Esophagus muscularis mucosa (tissue), 4 donors: Measurements from ENCODE around the gene HPD. TPM values are rescaled to one million over a fixed set of nuclear protein-coding genes. Genes with fewer than 3 reads are reported as not detected.

Experiments
- DNase-seq: peaks from one replicate; pipeline ENCODE4 v3.0.0-alpha.2; 2017; ENCODE audit errors: extremely low spot score
- H3K27ac ChIP-seq, 4 donors: fragments of 200-600 bp; sonication (generic); replicated peaks in 1 of 4; 1 replicate in 3 of 4; 2 replicates in 1 of 4; pipeline ENCODE4 v1.5.1; 2016 to 2019; ENCODE audit warnings: mild to moderate bottlenecking in 1 of 4
- H3K27me3 ChIP-seq, 4 donors: fragments of 200-600 bp; sonication (generic); one replicate each; pipeline versions ENCODE4 v1.5.1 to v1.6.0; 2016 to 2019
- H3K36me3 ChIP-seq, 4 donors: fragments of 200-600 bp; sonication (generic); one replicate each; pipeline ENCODE4 v1.5.1; 2016 to 2019
- H3K4me1 ChIP-seq, 4 donors: fragments of 200-600 bp; sonication (generic); one replicate each; pipeline ENCODE4 v1.5.1; 2016 to 2019
- H3K4me3 ChIP-seq, 4 donors: fragments of 200-600 bp; sonication (generic); 1 replicate in 2 of 4; 2 replicates in 2 of 4; pipeline ENCODE4 v1.5.1; 2016 to 2019; ENCODE audit warnings: mild to moderate bottlenecking in 4 of 4, moderate library complexity in 1 of 4
- H3K9me3 ChIP-seq, 4 donors: fragments of 200-600 bp; sonication (generic); 1 replicate in 3 of 4; 2 replicates in 1 of 4; pipeline ENCODE4 v1.5.1; 2016 to 2019
- EP300 ChIP-seq: sonication (generic); formaldehyde crosslinking; IDR thresholded peaks from one replicate; pipeline ENCODE4 v1.6.1; 2017; ENCODE audit warnings: antibody characterized with exemption
- POLR2A ChIP-seq: fragments of 450-650 bp; IDR thresholded peaks from one replicate; pipeline ENCODE4 v1.6.1; 2017; ENCODE audit warnings: antibody characterized with exemption, moderate library complexity, mild to moderate bottlenecking, low read depth
- POLR2AphosphoS5 ChIP-seq, 2 donors: sonication (generic); formaldehyde crosslinking; IDR thresholded peaks; one replicate each; pipeline ENCODE4 v1.6.1; 2017; ENCODE audit warnings: antibody characterized with exemption in 2 of 2
- WGBS: methylation state at CpG from one replicate; pipeline ENCODE4 v1.1.5; 2018; 5-methylcytosine and 5-hydroxymethylcytosine counted together
- intact Hi-C: fragments of 100-400 bp; cut with DNase I; formaldehyde crosslinking; loops from one replicate; pipeline ENCODE4 v1.15.1; 2023
- total RNA-seq, 4 donors: library from RNA; depleted of rRNA; stranded (reverse); fragments of >200 nt; gene quantifications; one replicate each; pipeline versions ENCODE4 v1.1.0 to v1.2.1, GENCODE V29; 2016
- TF ChIP-seq, protein P1 (sequence below), 3 experiments: fragments of 200-600 bp in 2 of 3; fragments of 450-650 bp in 1 of 3; sonication (generic) in 2 of 3; IDR thresholded peaks; one replicate each; pipeline ENCODE4 v1.5.1; 2017 to 2019; ENCODE audit warnings: antibody characterized with exemption in 3 of 3, mild to moderate bottlenecking in 2 of 3, moderate library complexity in 1 of 3

HPD gene
- total RNA-seq, 4 donors from 2014 or later = 0.65 to 3.3 (median 1.3) TPM

DNA sequence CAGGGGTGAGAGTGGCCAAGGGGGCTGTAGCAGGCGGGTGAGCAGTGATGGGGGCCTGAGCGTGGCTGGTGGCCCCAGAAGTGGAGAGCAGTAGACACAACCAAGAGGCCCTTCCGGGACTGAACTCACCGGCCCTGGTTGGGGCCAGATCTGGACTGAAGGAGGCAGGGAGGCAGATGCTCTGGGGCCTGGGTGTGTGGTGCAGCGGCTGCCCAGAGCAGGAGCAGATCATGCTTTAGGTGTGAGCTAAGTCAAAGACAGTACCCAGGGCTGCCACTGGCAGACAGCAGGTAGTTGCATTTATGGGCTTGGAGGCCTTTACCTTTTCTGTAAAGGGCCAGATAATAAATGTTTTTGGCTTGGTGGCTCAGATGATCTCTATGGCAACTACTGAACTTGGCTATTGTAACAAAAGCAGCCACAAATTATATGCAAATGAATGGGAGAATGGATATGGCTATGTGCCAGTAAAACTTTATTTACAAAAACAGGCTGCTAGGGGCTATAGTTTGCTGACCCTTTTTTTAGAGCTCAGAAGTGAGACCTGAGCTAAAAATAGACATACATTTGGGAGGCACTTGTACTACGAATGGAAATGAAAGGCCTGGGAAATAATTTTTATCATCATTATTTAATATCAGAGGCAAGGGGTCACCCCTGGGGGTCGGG, 29.3 kb downstream of the HPD start:
- intact Hi-C loops = no loop called here

DNA sequence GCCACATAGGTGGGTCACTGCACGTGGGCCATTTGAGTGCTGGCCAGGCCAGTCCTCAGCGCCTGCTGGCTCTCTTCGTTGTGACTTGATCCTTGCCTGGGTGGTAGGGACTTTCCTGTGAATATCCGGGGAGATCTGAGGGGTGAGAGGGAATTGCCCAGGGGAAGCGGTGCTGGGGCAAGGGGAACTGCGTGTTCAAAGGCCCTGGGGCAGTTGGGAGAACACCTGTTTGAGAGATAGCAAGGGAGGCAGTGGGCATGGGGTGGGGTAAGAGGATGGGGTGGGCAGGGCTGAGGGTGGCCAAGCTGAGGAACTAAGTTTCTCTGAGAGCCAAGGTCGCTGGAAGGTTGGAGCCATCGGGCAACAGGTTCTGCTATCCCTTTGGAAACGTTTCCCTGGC, 29.8 kb downstream of the HPD start:
- TF ChIP-seq EP300 (no peak), POLR2A (no peak), POLR2AphosphoS5 (IDR thresholded peaks at IDR 0.05) (no peak)
- TF ChIP-seq, protein P1, sequence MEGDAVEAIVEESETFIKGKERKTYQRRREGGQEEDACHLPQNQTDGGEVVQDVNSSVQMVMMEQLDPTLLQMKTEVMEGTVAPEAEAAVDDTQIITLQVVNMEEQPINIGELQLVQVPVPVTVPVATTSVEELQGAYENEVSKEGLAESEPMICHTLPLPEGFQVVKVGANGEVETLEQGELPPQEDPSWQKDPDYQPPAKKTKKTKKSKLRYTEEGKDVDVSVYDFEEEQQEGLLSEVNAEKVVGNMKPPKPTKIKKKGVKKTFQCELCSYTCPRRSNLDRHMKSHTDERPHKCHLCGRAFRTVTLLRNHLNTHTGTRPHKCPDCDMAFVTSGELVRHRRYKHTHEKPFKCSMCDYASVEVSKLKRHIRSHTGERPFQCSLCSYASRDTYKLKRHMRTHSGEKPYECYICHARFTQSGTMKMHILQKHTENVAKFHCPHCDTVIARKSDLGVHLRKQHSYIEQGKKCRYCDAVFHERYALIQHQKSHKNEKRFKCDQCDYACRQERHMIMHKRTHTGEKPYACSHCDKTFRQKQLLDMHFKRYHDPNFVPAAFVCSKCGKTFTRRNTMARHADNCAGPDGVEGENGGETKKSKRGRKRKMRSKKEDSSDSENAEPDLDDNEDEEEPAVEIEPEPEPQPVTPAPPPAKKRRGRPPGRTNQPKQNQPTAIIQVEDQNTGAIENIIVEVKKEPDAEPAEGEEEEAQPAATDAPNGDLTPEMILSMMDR (IDR thresholded peaks at IDR 0.05) = no peak
- Histone ChIP-seq H3K27ac (peak overlapping the region in 2 of 4 donors; percentile 19 to 26), H3K4me3 (no peak overlapping the region), H3K27me3 (no peaks in the 10 kb centered on the region), H3K4me1 (peaks cover 0 to 28% (median 15%) of the 10 kb centered on the region in 4 donors), H3K9me3 (no peaks in the 10 kb centered on the region), H3K36me3 (peaks cover 43 to 91% (median 81%) of the 10 kb centered on the region in 4 donors)
- 84% methylated on average over 9 of the region's 9 CpGs for WGBS
- no peak for DNase-seq
- intact Hi-C loops = no loop called here

More for the DNA sequence above, 29.3 kb downstream of the HPD start:
- TF ChIP-seq EP300 (no peak), POLR2A (no peak), POLR2AphosphoS5 (IDR thresholded peaks at IDR 0.05) (no peak)
- TF ChIP-seq, protein P1 (IDR thresholded peaks at IDR 0.05) = no peak
- Histone ChIP-seq H3K36me3 (peaks cover 38 to 86% (median 75%) of the 10 kb centered on the region in 4 donors), H3K4me3 (no peak overlapping the region), H3K27me3 (no peaks in the 10 kb centered on the region), H3K27ac (peak overlapping the region in 2 of 4 donors; percentile 19 to 26), H3K9me3 (no peaks in the 10 kb centered on the region), H3K4me1 (peaks cover 0 to 28% (median 15%) of the 10 kb centered on the region in 4 donors)
- no peak for DNase-seq
- WGBS = 80% methylated on average over 7 of the region's 7 CpGs

DNA sequence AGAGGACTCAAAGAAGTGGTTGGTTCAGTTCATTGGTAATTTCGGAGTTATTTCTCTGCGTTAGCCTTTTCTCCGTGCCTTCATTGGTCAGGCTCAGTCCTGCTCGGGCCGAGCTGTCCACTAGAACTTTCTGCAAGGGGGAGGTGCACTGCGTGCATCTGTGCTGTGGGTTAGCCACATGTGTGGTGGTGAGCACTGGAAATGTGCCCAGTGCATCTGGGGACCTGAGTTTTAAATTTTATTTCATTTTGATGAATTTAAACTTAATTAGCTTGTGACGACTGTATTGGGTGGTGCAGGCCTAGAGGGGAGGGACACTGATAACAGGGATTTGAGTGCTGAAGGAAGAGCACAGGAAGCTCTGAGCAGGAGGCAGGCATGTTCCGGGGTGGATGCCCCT, 30.4 kb downstream of the HPD start:
- H3K36me3 ChIP-seq = peaks cover 48 to 97% (median 86%) of the 10 kb centered on the region in 4 donors
- no peak for TF ChIP-seq POLR2A
- TF ChIP-seq POLR2AphosphoS5 (IDR thresholded peaks at IDR 0.05) = no peak
- no peak for TF ChIP-seq EP300
- intact Hi-C loops = no loop called here
- no peaks in the 10 kb centered on the region for H3K9me3 ChIP-seq
- H3K4me3 ChIP-seq = no peak overlapping the region
- 83% methylated on average over 8 of the region's 8 CpGs for whole genome bisulfite sequencing
- DNase-seq = no peak
- H3K27me3 ChIP-seq = no peaks in the 10 kb centered on the region
- H3K4me1 ChIP-seq = peaks cover 0 to 28% (median 15%) of the 10 kb centered on the region in 4 donors
- no peak overlapping the region for H3K27ac ChIP-seq

DNA sequence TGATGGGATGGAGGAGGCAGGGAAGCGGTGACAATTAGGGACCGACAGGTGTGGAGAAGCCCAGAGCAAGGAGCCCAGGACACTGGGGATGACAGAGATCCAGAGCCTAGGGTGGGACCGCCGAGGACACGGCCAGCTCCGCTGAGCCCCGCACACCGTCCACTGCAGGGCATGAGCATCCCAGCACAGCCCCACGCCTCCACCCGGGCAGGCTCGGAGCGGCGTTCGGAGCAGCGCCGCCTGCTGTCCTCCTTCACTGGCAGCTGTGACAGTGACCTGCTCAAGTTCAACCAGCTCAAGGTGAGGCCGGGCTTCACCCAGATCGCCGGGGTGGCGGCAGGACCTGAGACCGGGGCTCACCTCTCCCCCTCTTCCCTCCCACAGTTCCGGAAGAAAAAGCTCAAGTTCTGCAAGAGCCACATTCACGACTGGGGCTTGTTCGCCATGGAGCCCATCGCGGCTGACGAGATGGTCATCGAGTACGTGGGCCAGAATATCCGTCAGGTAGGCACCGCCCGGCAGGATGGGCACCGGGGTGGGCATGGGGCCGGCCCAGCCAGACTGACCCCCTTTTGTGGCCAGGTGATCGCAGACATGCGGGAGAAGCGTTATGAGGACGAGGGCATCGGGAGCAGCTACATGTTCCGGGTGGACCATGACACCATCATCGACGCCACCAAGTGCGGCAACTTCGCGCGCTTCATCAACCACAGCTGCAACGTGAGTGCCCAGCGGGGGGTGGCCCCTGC, 31.1 kb downstream of the HPD start:
- WGBS = 93% methylated on average over 27 of the region's 48 CpGs
- peaks cover 0 to 28% (median 15%) of the 10 kb centered on the region in 4 donors for H3K4me1 ChIP-seq
- TF ChIP-seq POLR2AphosphoS5 (IDR thresholded peaks at IDR 0.05) (no peak), POLR2A (no peak), EP300 (no peak)
- TF ChIP-seq, protein P1 (IDR thresholded peaks at IDR 0.05) = no peak
- intact Hi-C loops = no loop called here
- H3K9me3 ChIP-seq = no peaks in the 10 kb centered on the region
- no peak overlapping the region for H3K27ac ChIP-seq
- DNase-seq = no peak
- H3K27me3 ChIP-seq = no peaks in the 10 kb centered on the region
- H3K36me3 ChIP-seq = peaks cover 56 to 100% (median 90%) of the 10 kb centered on the region in 4 donors
- no peak overlapping the region for H3K4me3 ChIP-seq
